ENCODE measurements around the gene TNNT1. TPM values are rescaled to one million over a fixed set of nuclear protein-coding genes. Genes with fewer than 3 reads are reported as not detected.

Gene TNNT1
- total and polyA plus RNA-seq, 12 donors, result 0.36 to 11.1 (median 0.90) TPM; not detected in 4

GRCh38 chr19:55165952-55166529, 17.0 kb upstream of the TNNT1 start:
- TF ChIP-seq, protein P1, sequence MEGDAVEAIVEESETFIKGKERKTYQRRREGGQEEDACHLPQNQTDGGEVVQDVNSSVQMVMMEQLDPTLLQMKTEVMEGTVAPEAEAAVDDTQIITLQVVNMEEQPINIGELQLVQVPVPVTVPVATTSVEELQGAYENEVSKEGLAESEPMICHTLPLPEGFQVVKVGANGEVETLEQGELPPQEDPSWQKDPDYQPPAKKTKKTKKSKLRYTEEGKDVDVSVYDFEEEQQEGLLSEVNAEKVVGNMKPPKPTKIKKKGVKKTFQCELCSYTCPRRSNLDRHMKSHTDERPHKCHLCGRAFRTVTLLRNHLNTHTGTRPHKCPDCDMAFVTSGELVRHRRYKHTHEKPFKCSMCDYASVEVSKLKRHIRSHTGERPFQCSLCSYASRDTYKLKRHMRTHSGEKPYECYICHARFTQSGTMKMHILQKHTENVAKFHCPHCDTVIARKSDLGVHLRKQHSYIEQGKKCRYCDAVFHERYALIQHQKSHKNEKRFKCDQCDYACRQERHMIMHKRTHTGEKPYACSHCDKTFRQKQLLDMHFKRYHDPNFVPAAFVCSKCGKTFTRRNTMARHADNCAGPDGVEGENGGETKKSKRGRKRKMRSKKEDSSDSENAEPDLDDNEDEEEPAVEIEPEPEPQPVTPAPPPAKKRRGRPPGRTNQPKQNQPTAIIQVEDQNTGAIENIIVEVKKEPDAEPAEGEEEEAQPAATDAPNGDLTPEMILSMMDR (IDR thresholded peaks at IDR 0.05), result peak in 5 of 6 experiments; percentile 16 to 41 (median 34)
- no peak for TF ChIP-seq POLR2A (IDR thresholded peaks at IDR 0.05)
- H3K9me3 ChIP-seq (replicated peaks in 1 of 3), result no peaks in the 10 kb centered on the region
- H3K4me1 ChIP-seq (replicated peaks in 1 of 2), result peaks cover 0 to 10% of the 10 kb centered on the region in 2 donors
- H3K4me3 ChIP-seq, result peak overlapping the region in 2 of 4 donors; percentile 31 to 66
- peak overlapping the region in 1 of 5 donors; percentile 67 for H3K27ac ChIP-seq
- WGBS, 4 donors, result 1 to 20% (median 3%) methylated on average over 1 to 34 of the region's 34 CpGs
- no peaks in the 10 kb centered on the region for H3K36me3 ChIP-seq (replicated peaks in 1 of 2)
- H3K27me3 ChIP-seq, result peaks cover 30% of the 10 kb centered on the region
- intact Hi-C loops (cut with DNase I), result no loop called here
- DNase-seq, result peak; percentile 51 to 83 (median 79)

- 18 to 52% (median 25%) methylated on average over 13 to 61 of the region's 61 CpGs for WGBS, 4 donors
- TF ChIP-seq, protein P1 (IDR thresholded peaks at IDR 0.05), result no peak
- no peak for TF ChIP-seq POLR2A (IDR thresholded peaks at IDR 0.05)
- intact Hi-C loops (cut with DNase I), result no loop called here
These were observed 12.7 kb upstream of the TNNT1 start for GRCh38 chr19:55161571-55162322.

GRCh38 chr19:55160986-55161365, 12.0 kb upstream of the TNNT1 start:
- Histone ChIP-seq H3K27ac (no peak overlapping the region), H3K36me3 (replicated peaks in 1 of 2) (no peaks in the 10 kb centered on the region), H3K4me3 (no peak overlapping the region), H3K9me3 (replicated peaks in 1 of 3) (no peaks in the 10 kb centered on the region), H3K4me1 (replicated peaks in 1 of 2) (peaks cover 0 to 4% of the 10 kb centered on the region in 2 donors), H3K27me3 (peaks cover 29% of the 10 kb centered on the region)
- intact Hi-C loops (cut with DNase I), result no loop called here
- DNase-seq, result no peak
- WGBS, 4 donors, result 10 to 17% methylated on average over 32 of the region's 32 CpGs; no CpG with 5 or more reads in 2 of the 4 donors
- TF ChIP-seq, protein P1 (IDR thresholded peaks at IDR 0.05), result no peak
- no peak for TF ChIP-seq POLR2A (IDR thresholded peaks at IDR 0.05)

More at GRCh38 chr19:55161571-55162322, 12.7 kb upstream of the TNNT1 start:
- Histone ChIP-seq H3K36me3 (replicated peaks in 1 of 2) (no peaks in the 10 kb centered on the region), H3K4me3 (no peak overlapping the region), H3K27me3 (peaks cover 26% of the 10 kb centered on the region), H3K9me3 (replicated peaks in 1 of 3) (no peaks in the 10 kb centered on the region), H3K4me1 (replicated peaks in 1 of 2) (peaks cover 0 to 4% of the 10 kb centered on the region in 2 donors), H3K27ac (no peak overlapping the region)
- DNase-seq, result no peak

- Histone ChIP-seq H3K27me3 (peaks cover 29% of the 10 kb centered on the region), H3K4me1 (replicated peaks in 1 of 2) (peaks cover 0 to 4% of the 10 kb centered on the region in 2 donors), H3K36me3 (replicated peaks in 1 of 2) (no peaks in the 10 kb centered on the region), H3K4me3 (no peak overlapping the region), H3K27ac (no peak overlapping the region), H3K9me3 (replicated peaks in 1 of 3) (no peaks in the 10 kb centered on the region)
- no peak for TF ChIP-seq POLR2A (IDR thresholded peaks at IDR 0.05)
- TF ChIP-seq, protein P1 (IDR thresholded peaks at IDR 0.05), result peak; percentile 69 to 88 (median 74)
- WGBS, 4 donors, result 4 to 21% (median 8%) methylated on average over 4 to 33 of the region's 33 CpGs
- intact Hi-C loops (cut with DNase I), result no loop called here
- peak; percentile 84 to 95 (median 89) for DNase-seq
These were observed 11.4 kb upstream of the TNNT1 start for GRCh38 chr19:55160128-55160985.

All from adrenal gland (tissue), 12 donors.